Spleen (tissue), 7 donors: ENCODE results near the gene NEURL1.

Experiments
- POLR2A ChIP-seq, 3 donors: fragments of 450-650 bp; IDR thresholded peaks; one replicate each; pipeline ENCODE4 v1.5.1; 2017; ENCODE audit warnings: antibody characterized with exemption in 3 of 3, mild to moderate bottlenecking in 1 of 3
- POLR2AphosphoS5 ChIP-seq, 3 donors: sonication (generic); formaldehyde crosslinking; IDR thresholded peaks; one replicate each; pipeline ENCODE4 v1.5.1; 2017; ENCODE audit warnings: antibody characterized with exemption in 3 of 3
- TF ChIP-seq, protein P1 (sequence below), 11 experiments: fragments of 200-600 bp in 7 of 11; fragments of 450-650 bp in 4 of 11; sonication (generic) in 4 of 11; IDR thresholded peaks in 8 of 11; conservative IDR thresholded peaks in 3 of 11; 1 replicate in 7 of 11; 2 replicates in 4 of 11; pipeline versions ENCODE4 v1.4.0 to v1.8.0; 2016 to 2021; ENCODE audit warnings: antibody characterized with exemption in 11 of 11, inconsistent platforms in 4 of 11, mild to moderate bottlenecking in 1 of 11
- donor health status: DM: no; HTN: no; CAD: no; lungs with moderate emphysema.
- donor health status: DM: no; HTN: no; CAD: no.
- donor health status: DM: no; HTN: no; CAD: no.

- TF ChIP-seq, protein P1, sequence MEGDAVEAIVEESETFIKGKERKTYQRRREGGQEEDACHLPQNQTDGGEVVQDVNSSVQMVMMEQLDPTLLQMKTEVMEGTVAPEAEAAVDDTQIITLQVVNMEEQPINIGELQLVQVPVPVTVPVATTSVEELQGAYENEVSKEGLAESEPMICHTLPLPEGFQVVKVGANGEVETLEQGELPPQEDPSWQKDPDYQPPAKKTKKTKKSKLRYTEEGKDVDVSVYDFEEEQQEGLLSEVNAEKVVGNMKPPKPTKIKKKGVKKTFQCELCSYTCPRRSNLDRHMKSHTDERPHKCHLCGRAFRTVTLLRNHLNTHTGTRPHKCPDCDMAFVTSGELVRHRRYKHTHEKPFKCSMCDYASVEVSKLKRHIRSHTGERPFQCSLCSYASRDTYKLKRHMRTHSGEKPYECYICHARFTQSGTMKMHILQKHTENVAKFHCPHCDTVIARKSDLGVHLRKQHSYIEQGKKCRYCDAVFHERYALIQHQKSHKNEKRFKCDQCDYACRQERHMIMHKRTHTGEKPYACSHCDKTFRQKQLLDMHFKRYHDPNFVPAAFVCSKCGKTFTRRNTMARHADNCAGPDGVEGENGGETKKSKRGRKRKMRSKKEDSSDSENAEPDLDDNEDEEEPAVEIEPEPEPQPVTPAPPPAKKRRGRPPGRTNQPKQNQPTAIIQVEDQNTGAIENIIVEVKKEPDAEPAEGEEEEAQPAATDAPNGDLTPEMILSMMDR (IDR thresholded peaks at IDR 0.05 in 8 of 11, conservative IDR thresholded peaks at IDR 0.05 in 3 of 11) = no peak
- TF ChIP-seq POLR2A (IDR thresholded peaks at IDR 0.05) (no peak), POLR2AphosphoS5 (IDR thresholded peaks at IDR 0.05) (no peak)
Observed at GRCh38 chr10:103474077-103474476, 19.4 kb upstream of the NEURL1 start.
